Endothelial cell of umbilical vein (primary cell): Measurements from ENCODE around the gene PLEKHG4. TPM values are rescaled to one million over a fixed set of nuclear protein-coding genes. Genes with fewer than 3 reads are reported as not detected.

ENCODE experiments used
- BruUV-seq: library from RNA; stranded (reverse); fragments of 400-500 nt; replicated peaks from 2 replicates; lab custom pipeline; 2021; lab: Mats Ljungman, UMichigan
- CTCF ChIA-PET: fragments of 300-600, 350-600 bp; sonication (Branson Sonifier 250); formaldehyde crosslinking; loops from one replicate; lab custom pipeline; 2021; ENCODE audit warnings: antibody characterized with exemption, inconsistent platforms; lab: Charles Lee
- POLR2A ChIA-PET: fragments of 300-600, 350-600 bp; sonication (Branson Sonifier 250); formaldehyde crosslinking; loops from one replicate; lab custom pipeline; 2021; ENCODE audit warnings: antibody characterized with exemption, inconsistent platforms; lab: Charles Lee
- DNase-seq: peaks from one replicate; pipeline ENCODE4 v3.0.0-alpha.2; 2011; ENCODE audit warnings: low read depth, low spot score
- FAIRE-seq: peaks from 2 replicates; lab custom pipeline; 2011; peaks lifted over from hg19 to GRCh38; lab: Jason Lieb, UNC
- H2AFZ ChIP-seq: 2 replicates; pipeline ENCODE4 v1.6.0; 2012; ENCODE audit warnings: low read depth, low read length, control low read depth, inconsistent platforms
- H3K27ac ChIP-seq: 2 replicates; pipeline ENCODE4 v1.5.1; 2011; ENCODE audit warnings: low read depth, mild to moderate bottlenecking, control low read depth, low read length, moderate library complexity; ENCODE audit not compliant: insufficient read depth
- H3K27me3 ChIP-seq, 2 experiments: 2 replicates each; pipeline versions ENCODE4 v1.6.0 to v1.6.1; 2011; ENCODE audit warnings: low read length in 2 of 2, mixed read lengths in 1 of 2; ENCODE audit not compliant: control insufficient read depth in 2 of 2, insufficient read depth in 2 of 2
- H3K36me3 ChIP-seq, 2 experiments: 2 replicates in 1 of 2; 3 replicates in 1 of 2; pipeline ENCODE4 v1.5.1; 2011; ENCODE audit warnings: low read length in 2 of 2, mild to moderate bottlenecking in 1 of 2, moderate library complexity in 1 of 2; ENCODE audit not compliant: control insufficient read depth in 2 of 2, insufficient read depth in 2 of 2; ENCODE audit errors: extremely low read depth in 1 of 2
- H3K4me1 ChIP-seq: 3 replicates; pipeline ENCODE4 v1.5.1; 2011; ENCODE audit warnings: mild to moderate bottlenecking, low read length; ENCODE audit not compliant: control insufficient read depth, insufficient read depth; ENCODE audit errors: extremely low read depth
- H3K4me2 ChIP-seq: 2 replicates; pipeline ENCODE4 v1.6.1; 2011; ENCODE audit warnings: low read length, control low read depth, mixed read lengths; ENCODE audit not compliant: insufficient read depth
- H3K4me3 ChIP-seq, 3 experiments: fragments of 200-600 bp in 1 of 3; sonication (generic), shearing (Covaris generic) in 1 of 3; replicated peaks in 1 of 3; 2 replicates each; pipeline ENCODE4 v1.5.1; 2011 to 2016; ENCODE audit warnings: control low read depth in 3 of 3, low read length in 3 of 3, mild to moderate bottlenecking in 2 of 3, inconsistent platforms in 1 of 3, low read depth in 1 of 3, moderate library complexity in 1 of 3; ENCODE audit not compliant: insufficient read depth in 1 of 3
- H3K79me2 ChIP-seq: 2 replicates; pipeline ENCODE4 v1.6.0; 2012; ENCODE audit warnings: low read length, inconsistent platforms; ENCODE audit not compliant: control insufficient read depth, insufficient read depth
- H3K9ac ChIP-seq: replicated peaks from 2 replicates; pipeline ENCODE3; 2011; ENCODE audit warnings: low read length, control low read depth; ENCODE audit not compliant: insufficient read depth; ENCODE audit errors: extremely low read depth
- H3K9me1 ChIP-seq: replicated peaks from 3 replicates; pipeline ENCODE4 v1.6.0; 2011; ENCODE audit warnings: mild to moderate bottlenecking, low read length; ENCODE audit not compliant: control insufficient read depth, insufficient read depth; ENCODE audit errors: extremely low read depth
- H3K9me3 ChIP-seq: replicated peaks from 2 replicates; pipeline ENCODE4 v1.5.1; 2012; ENCODE audit warnings: low read length, inconsistent platforms; ENCODE audit not compliant: control insufficient read depth, insufficient read depth
- H4K20me1 ChIP-seq: replicated peaks from 2 replicates; pipeline ENCODE3; 2011; ENCODE audit warnings: mild to moderate bottlenecking, low read length; ENCODE audit not compliant: control insufficient read depth, insufficient read depth; ENCODE audit errors: extremely low read depth
- EZH2 ChIP-seq: IDR thresholded peaks from 2 replicates; pipeline ENCODE4 v1.6.1; 2012; ENCODE audit warnings: borderline replicate concordance, low read depth, mild to moderate bottlenecking, moderate library complexity, low read length, inconsistent platforms; ENCODE audit not compliant: severe bottlenecking
- FOS ChIP-seq: IDR thresholded peaks from 2 replicates; pipeline ENCODE4 v1.6.1; 2011; ENCODE audit warnings: mild to moderate bottlenecking, low read length, moderate library complexity, borderline replicate concordance; ENCODE audit not compliant: insufficient read depth
- GATA2 ChIP-seq: IDR thresholded peaks from 2 replicates; pipeline ENCODE4 v1.7.0; 2011; ENCODE audit warnings: low read depth, mild to moderate bottlenecking, moderate library complexity, mixed read lengths, low read length; ENCODE audit not compliant: insufficient read length, insufficient read depth
- JUN ChIP-seq: IDR thresholded peaks from 2 replicates; pipeline ENCODE4 v1.6.1; 2011; ENCODE audit warnings: borderline replicate concordance, low read depth; ENCODE audit not compliant: insufficient read length, insufficient read depth
- MYC ChIP-seq: IDR thresholded peaks from one replicate; pipeline ENCODE4 v1.6.1; 2011; ENCODE audit warnings: mild to moderate bottlenecking, low read depth, low read length
- POLR2A ChIP-seq: IDR thresholded peaks from 2 replicates; pipeline ENCODE4 v1.6.1; 2012; ENCODE audit warnings: low read depth, mild to moderate bottlenecking, control low read depth, low read length
- dilution Hi-C: fragments of 300-500 bp; cut with MboI; formaldehyde crosslinking; loops from one replicate; pipeline ENCODE4 v1.15.0; 2019; ENCODE audit warnings: low sequenced_read_pairs; ENCODE audit not compliant: extremely low pct_ligation_motif_present
- intact Hi-C: fragments of 100-400 bp; cut with micrococcal nuclease; formaldehyde crosslinking; loops from one replicate; pipeline ENCODE4 v1.10.0; 2022
- polyA plus RNA-seq, 4 experiments: library from polyadenylated mRNA; depleted of rRNA in 3 of 4; stranded (reverse) in 3 of 4; unstranded in 1 of 4; fragments of >200 nt; gene quantifications; 2 replicates each; pipeline versions ENCODE4 v1.2.1 to v1.2.3, GENCODE V29; 2011 to 2012; ENCODE audit warnings: missing spikeins in 1 of 4
- total RNA-seq: library from RNA; stranded (reverse); gene quantifications from 2 replicates; pipeline ENCODE4 v1.2.3, GENCODE V29; 2021
- TF ChIP-seq, protein P1 (sequence below): IDR thresholded peaks from 2 replicates; pipeline ENCODE4 v1.6.1; 2011; ENCODE audit not compliant: insufficient read depth, insufficient read length
- TF ChIP-seq, protein P2 (sequence below), 2 donors: IDR thresholded peaks; 1 replicate in 1 of 2; 2 replicates in 1 of 2; pipeline ENCODE4 v1.5.1; 2011; ENCODE audit warnings: low read length in 2 of 2, mild to moderate bottlenecking in 2 of 2, moderate library complexity in 2 of 2, control low read depth in 1 of 2, inconsistent platforms in 1 of 2, low read depth in 1 of 2; ENCODE audit not compliant: insufficient read depth in 1 of 2; ENCODE audit errors: extremely low read depth in 1 of 2

PLEKHG4 gene
- total and polyA plus RNA-seq, 2 donors (not counting 3 experiments of a cell fraction or from before 2014, with no cell fraction given), result 26.6 to 34.8 TPM

DNA sequence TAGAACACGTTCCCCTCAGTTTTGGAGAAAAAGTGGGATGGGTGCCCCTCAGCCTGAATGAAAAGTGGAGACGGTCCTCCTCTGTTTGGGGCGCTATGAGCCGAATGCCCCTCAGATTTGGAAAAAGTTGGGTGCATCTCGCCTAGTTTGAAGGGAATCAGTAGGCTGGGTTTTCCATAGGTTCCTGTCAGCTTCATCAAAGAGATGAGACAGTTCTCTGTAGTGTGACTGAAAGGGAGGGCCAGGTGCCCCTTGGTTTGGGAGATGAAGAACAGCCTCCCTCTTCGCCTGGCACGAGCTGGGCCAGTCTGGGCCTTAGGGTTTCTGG, 31.3 kb upstream of the PLEKHG4 start:
- Histone ChIP-seq H3K4me3 (peak overlapping the region; percentile 46 to 60 (median 55)), H3K4me2 (peak overlapping the region; percentile 73), H3K27ac (no peak overlapping the region), H4K20me1 (no peaks in the 10 kb centered on the region), H2AFZ (peak overlapping the region; percentile 84), H3K4me1 (peaks cover 42% of the 10 kb centered on the region), H3K9ac (peak overlapping the region; percentile 58), H3K79me2 (peaks cover 24% of the 10 kb centered on the region), H3K9me3 (no peaks in the 10 kb centered on the region), H3K9me1 (no peaks in the 10 kb centered on the region), H3K36me3 (no peaks in the 10 kb centered on the region), H3K27me3 (peaks cover 0 to 3% of the 10 kb centered on the region in 2 experiments)
- FAIRE-seq, result no peak
- POLR2A ChIA-PET, result interaction anchor here (0.7 to 2.7 kb wide), 7 partner anchors 10 to 166 kb away, joined by 3 to 10 read pairs (median 6); partner anchors contain the start of gene TMEM208
- dilution Hi-C loops (no loop called here), intact Hi-C loops (no loop called here)
- no peak for TF ChIP-seq GATA2
- TF ChIP-seq JUN, result no peak
- no peak for TF ChIP-seq POLR2A
- TF ChIP-seq EZH2, result no peak
- no peak for TF ChIP-seq FOS
- TF ChIP-seq, protein P1, sequence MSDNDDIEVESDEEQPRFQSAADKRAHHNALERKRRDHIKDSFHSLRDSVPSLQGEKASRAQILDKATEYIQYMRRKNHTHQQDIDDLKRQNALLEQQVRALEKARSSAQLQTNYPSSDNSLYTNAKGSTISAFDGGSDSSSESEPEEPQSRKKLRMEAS, result no peak
- TF ChIP-seq, protein P2, sequence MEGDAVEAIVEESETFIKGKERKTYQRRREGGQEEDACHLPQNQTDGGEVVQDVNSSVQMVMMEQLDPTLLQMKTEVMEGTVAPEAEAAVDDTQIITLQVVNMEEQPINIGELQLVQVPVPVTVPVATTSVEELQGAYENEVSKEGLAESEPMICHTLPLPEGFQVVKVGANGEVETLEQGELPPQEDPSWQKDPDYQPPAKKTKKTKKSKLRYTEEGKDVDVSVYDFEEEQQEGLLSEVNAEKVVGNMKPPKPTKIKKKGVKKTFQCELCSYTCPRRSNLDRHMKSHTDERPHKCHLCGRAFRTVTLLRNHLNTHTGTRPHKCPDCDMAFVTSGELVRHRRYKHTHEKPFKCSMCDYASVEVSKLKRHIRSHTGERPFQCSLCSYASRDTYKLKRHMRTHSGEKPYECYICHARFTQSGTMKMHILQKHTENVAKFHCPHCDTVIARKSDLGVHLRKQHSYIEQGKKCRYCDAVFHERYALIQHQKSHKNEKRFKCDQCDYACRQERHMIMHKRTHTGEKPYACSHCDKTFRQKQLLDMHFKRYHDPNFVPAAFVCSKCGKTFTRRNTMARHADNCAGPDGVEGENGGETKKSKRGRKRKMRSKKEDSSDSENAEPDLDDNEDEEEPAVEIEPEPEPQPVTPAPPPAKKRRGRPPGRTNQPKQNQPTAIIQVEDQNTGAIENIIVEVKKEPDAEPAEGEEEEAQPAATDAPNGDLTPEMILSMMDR (IDR thresholded peaks at IDR 0.05; ENCODE audit: extremely low read depth in 1 of 2, insufficient read depth in 1 of 2, low read depth in 1 of 2, low read length in 2 of 2), result no peak
- TF ChIP-seq MYC, result no peak
- CTCF ChIA-PET, result interaction anchor here (0.7 to 3.2 kb wide), 12 partner anchors 10 to 273 kb away, joined by 3 to 18 read pairs (median 6); no protein-coding TSS in a partner anchor
- BruUV-seq, result no TSS peak
- DNase-seq, result no peak
